ENCODE results near the gene RCOR2.
A peak's percentile ranks its signal among the peaks of the same experiment; 100 is the strongest.

GRCh38 chr11:63906585-63906984 is 10.4 kb downstream of the RCOR2 start:
- no peak for TF ChIP-seq PRRX2 (CRISPR knock-in tag; IDR thresholded peaks at IDR 0.05)
- TF ChIP-seq, protein P1, sequence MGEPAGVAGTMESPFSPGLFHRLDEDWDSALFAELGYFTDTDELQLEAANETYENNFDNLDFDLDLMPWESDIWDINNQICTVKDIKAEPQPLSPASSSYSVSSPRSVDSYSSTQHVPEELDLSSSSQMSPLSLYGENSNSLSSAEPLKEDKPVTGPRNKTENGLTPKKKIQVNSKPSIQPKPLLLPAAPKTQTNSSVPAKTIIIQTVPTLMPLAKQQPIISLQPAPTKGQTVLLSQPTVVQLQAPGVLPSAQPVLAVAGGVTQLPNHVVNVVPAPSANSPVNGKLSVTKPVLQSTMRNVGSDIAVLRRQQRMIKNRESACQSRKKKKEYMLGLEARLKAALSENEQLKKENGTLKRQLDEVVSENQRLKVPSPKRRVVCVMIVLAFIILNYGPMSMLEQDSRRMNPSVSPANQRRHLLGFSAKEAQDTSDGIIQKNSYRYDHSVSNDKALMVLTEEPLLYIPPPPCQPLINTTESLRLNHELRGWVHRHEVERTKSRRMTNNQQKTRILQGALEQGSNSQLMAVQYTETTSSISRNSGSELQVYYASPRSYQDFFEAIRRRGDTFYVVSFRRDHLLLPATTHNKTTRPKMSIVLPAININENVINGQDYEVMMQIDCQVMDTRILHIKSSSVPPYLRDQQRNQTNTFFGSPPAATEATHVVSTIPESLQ (CRISPR knock-in tag; IDR thresholded peaks at IDR 0.05) = no peak
- no peak for TF ChIP-seq SMAD3 (CRISPR knock-in tag; IDR thresholded peaks at IDR 0.05; ENCODE audit: borderline replicate concordance)
- TF ChIP-seq, protein P2, sequence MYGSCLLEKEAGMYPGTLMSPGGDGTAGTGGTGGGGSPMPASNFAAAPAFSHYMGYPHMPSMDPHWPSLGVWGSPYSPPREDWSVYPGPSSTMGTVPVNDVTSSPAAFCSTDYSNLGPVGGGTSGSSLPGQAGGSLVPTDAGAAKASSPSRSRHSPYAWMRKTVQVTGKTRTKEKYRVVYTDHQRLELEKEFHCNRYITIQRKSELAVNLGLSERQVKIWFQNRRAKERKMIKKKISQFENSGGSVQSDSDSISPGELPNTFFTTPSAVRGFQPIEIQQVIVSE (CRISPR knock-in tag; IDR thresholded peaks at IDR 0.05; ENCODE audit: borderline replicate concordance) = no peak
- TF ChIP-seq USF1 (CRISPR knock-in tag; IDR thresholded peaks at IDR 0.05) = no peak
- no peak for TF ChIP-seq MYBL2 (CRISPR knock-in tag; IDR thresholded peaks at IDR 0.05)
- TF ChIP-seq RELA (CRISPR knock-in tag; IDR thresholded peaks at IDR 0.05; ENCODE audit: borderline replicate concordance) = no peak
- TF ChIP-seq, protein P3, sequence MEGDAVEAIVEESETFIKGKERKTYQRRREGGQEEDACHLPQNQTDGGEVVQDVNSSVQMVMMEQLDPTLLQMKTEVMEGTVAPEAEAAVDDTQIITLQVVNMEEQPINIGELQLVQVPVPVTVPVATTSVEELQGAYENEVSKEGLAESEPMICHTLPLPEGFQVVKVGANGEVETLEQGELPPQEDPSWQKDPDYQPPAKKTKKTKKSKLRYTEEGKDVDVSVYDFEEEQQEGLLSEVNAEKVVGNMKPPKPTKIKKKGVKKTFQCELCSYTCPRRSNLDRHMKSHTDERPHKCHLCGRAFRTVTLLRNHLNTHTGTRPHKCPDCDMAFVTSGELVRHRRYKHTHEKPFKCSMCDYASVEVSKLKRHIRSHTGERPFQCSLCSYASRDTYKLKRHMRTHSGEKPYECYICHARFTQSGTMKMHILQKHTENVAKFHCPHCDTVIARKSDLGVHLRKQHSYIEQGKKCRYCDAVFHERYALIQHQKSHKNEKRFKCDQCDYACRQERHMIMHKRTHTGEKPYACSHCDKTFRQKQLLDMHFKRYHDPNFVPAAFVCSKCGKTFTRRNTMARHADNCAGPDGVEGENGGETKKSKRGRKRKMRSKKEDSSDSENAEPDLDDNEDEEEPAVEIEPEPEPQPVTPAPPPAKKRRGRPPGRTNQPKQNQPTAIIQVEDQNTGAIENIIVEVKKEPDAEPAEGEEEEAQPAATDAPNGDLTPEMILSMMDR (IDR thresholded peaks at IDR 0.05) = peak; percentile 35; the same call in 1 of the 2 replicates
- TF ChIP-seq ZNF138 (CRISPR knock-in tag; conservative IDR thresholded peaks at IDR 0.05) = no peak
- TF ChIP-seq FOXP4 (CRISPR knock-in tag; IDR thresholded peaks at IDR 0.05) = no peak
- TF ChIP-seq E2F4 (CRISPR knock-in tag; IDR thresholded peaks at IDR 0.05; ENCODE audit: borderline replicate concordance, low read depth) = no peak
- TF ChIP-seq ATF3 (CRISPR knock-in tag; conservative IDR thresholded peaks at IDR 0.05) = no peak
- TF ChIP-seq PRDM15 (CRISPR knock-in tag; IDR thresholded peaks at IDR 0.05) = no peak
- no peak for TF ChIP-seq IRF1 (CRISPR knock-in tag; IDR thresholded peaks at IDR 0.05)
